ENCODE data around the gene GPR108.

GPR108 gene

DNA sequence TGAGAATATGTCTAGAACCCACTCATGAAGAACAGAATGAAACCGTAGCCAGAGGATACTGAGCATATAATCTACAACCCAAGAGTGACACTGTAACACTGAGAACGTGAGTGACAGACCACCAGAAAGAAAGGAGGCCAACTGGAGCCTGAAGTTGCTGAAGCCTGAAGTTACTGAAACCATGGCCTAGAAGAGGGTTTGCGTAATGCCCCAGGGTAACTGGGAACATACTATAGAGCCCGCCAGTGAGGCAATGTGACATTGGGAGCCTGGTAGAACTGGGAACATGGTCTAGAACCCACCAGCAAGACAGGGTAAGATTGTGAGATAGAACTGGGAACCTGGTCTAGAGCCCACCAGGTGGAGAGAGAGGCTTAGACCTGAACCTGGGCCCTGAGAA, 51.9 kb downstream of the GPR108 start:
- DNase-seq (ENCODE audit: low read depth) = no peak
- TF ChIP-seq, protein P1, sequence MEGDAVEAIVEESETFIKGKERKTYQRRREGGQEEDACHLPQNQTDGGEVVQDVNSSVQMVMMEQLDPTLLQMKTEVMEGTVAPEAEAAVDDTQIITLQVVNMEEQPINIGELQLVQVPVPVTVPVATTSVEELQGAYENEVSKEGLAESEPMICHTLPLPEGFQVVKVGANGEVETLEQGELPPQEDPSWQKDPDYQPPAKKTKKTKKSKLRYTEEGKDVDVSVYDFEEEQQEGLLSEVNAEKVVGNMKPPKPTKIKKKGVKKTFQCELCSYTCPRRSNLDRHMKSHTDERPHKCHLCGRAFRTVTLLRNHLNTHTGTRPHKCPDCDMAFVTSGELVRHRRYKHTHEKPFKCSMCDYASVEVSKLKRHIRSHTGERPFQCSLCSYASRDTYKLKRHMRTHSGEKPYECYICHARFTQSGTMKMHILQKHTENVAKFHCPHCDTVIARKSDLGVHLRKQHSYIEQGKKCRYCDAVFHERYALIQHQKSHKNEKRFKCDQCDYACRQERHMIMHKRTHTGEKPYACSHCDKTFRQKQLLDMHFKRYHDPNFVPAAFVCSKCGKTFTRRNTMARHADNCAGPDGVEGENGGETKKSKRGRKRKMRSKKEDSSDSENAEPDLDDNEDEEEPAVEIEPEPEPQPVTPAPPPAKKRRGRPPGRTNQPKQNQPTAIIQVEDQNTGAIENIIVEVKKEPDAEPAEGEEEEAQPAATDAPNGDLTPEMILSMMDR (IDR thresholded peaks at IDR 0.05; ENCODE audit: insufficient read depth, low read depth, low read length, missing control alignments) = no peak
- H3K4me3 ChIP-seq (ENCODE audit: low read length) = no peak overlapping the region

DNA sequence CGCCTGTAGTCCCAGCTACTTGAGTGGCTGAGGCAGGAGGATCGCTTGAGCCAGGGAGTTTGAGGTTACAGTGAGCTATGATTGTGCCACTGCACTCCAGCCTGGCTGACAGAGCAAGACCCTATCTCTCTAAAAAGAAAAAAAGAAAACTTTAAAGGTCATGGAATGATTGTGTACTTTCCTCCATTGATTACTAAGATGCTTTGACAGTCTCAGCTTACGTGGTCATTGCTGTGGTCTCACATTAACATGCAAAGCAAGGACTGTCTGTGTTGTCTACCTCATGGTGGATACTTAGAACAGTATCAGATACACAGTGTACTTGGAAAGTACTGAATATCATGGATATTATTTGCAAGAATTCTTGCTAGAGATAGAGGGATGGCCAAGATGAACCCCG, 53.4 kb downstream of the GPR108 start:
- H3K4me3 ChIP-seq (ENCODE audit: low read length) = no peak overlapping the region
- no peak for DNase-seq (ENCODE audit: low read depth)
- TF ChIP-seq, protein P1 (IDR thresholded peaks at IDR 0.05; ENCODE audit: insufficient read depth, low read depth, low read length, missing control alignments) = no peak

DNA sequence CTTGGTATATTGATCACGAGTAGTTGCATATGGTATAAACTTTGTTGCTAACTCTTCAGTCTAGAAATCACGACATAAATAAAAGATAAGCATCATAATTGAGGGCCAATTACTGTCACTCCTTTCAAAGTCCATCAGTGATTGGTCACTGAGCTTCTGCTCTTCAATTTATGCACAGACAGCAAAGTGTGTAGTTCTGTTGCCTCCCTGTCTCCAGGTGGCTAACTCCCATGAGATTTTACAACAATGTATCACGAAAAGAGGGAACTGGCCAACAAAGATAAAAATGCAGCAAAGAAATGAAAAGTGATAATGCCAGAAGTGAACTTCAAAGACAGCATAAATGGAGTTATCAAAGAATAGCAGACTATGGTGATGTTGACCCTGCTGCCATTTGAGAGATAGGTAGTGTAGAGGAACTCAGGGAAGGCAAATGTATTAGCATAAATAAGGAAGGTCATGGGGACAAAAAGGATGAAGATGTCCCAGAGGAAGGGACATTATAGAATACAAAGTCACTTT, 54.7 kb downstream of the GPR108 start:
- no peak overlapping the region for H3K4me3 ChIP-seq (ENCODE audit: low read length)

DNA sequence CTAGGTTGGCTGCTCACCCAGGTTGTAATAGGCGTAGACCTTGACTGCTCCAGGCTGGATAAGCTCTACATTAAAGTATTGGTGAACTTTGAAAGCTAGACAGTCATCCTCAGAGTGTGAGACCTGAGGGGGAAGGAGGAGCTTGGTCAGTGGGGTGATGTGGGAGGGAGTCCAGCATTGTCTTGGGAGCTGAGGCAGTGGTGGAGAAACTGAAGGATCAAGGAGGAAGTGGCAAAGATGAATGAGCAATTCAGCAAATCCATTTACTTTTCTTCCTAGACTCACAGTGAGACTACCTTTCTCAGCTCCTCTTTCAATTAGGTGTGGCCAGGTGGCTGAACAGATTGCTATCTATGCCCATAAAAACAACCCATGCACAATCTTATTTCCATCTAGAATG, 57.2 kb downstream of the GPR108 start:
- no peak overlapping the region for H3K4me3 ChIP-seq (ENCODE audit: low read length)
- peak; percentile 25 for DNase-seq (ENCODE audit: low read depth)
- TF ChIP-seq, protein P1 (IDR thresholded peaks at IDR 0.05; ENCODE audit: insufficient read depth, low read depth, low read length, missing control alignments) = no peak

More for the DNA sequence above, 54.7 kb downstream of the GPR108 start:
- TF ChIP-seq, protein P1 (IDR thresholded peaks at IDR 0.05; ENCODE audit: insufficient read depth, low read depth, low read length, missing control alignments) = no peak
- DNase-seq (ENCODE audit: low read depth) = no peak
